ENCODE results near the gene SPR.

GRCh38 chr2:72871060-72871459 lies 16.1 kb upstream of the SPR start:
- TF ChIP-seq, protein P1, sequence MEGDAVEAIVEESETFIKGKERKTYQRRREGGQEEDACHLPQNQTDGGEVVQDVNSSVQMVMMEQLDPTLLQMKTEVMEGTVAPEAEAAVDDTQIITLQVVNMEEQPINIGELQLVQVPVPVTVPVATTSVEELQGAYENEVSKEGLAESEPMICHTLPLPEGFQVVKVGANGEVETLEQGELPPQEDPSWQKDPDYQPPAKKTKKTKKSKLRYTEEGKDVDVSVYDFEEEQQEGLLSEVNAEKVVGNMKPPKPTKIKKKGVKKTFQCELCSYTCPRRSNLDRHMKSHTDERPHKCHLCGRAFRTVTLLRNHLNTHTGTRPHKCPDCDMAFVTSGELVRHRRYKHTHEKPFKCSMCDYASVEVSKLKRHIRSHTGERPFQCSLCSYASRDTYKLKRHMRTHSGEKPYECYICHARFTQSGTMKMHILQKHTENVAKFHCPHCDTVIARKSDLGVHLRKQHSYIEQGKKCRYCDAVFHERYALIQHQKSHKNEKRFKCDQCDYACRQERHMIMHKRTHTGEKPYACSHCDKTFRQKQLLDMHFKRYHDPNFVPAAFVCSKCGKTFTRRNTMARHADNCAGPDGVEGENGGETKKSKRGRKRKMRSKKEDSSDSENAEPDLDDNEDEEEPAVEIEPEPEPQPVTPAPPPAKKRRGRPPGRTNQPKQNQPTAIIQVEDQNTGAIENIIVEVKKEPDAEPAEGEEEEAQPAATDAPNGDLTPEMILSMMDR (IDR thresholded peaks at IDR 0.05), result no peak
- TF ChIP-seq POLR2A (IDR thresholded peaks at IDR 0.05; ENCODE audit: low read depth), result no peak

Measured in esophagus muscularis mucosa (tissue), 3 donors.